NCI-H1694 treated with DMSO at 0.1 percent for 48 hours (cell line): ENCODE measurements around the gene ZNF365.
"Not testable (repeated sequence)": the region's sequence is repeated elsewhere in the genome, so short reads cannot be mapped to it uniquely, and the experiment has no call there.

Experiments
- DNase-seq: peaks from one replicate; lab custom pipeline; 2025; lab: John Stamatoyannopoulos, UW

Gene ZNF365

GRCh38 chr10:62377966-62378365, 3.8 kb downstream of the ZNF365 start:
- no peak for DNase-seq

- not testable (repeated sequence) for DNase-seq
Observed at GRCh38 chr10:62378877-62379276, 4.7 kb downstream of the ZNF365 start.

DNA sequence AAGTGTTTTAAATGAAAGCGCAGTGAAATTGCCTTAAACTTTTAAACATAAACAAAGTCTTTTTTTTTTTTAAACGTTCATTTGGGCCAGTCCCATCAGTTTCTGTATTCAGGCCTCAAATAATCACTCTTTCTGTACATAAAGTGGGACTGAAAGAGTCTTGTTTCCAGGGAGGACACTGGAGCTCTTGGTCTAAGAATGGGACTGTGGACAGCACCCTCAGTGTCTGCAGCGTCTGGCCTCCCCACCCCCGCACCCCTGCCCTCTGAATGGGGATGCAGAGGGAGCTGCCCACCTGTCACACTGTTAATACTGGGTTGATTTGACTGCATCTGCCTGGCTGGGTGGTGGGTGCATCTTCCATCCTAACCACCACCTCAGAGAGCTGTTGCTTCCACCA, 5.2 kb downstream of the ZNF365 start:
- no peak for DNase-seq

DNA sequence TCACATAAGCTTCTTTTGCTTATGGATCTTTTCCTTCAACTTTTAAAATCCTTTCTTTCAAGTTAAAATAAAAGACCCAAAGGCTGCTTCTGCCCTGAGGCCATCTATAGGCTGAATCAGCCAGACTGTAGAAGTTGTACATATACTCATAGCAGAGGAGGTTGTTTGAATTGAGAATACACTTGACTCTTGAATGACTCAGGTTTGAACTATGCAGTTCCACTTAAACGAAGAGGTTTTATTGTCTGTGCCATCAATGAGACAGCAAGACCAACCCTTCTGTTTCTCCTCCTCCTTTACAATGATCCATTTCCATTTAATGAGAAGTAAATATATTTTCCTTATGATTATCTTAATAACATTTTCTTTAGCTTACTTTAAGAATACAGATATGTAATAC, 5.8 kb downstream of the ZNF365 start:
- no peak for DNase-seq

- no peak for DNase-seq
Observed at GRCh38 chr10:62381385-62382102, 7.4 kb downstream of the ZNF365 start.

DNA sequence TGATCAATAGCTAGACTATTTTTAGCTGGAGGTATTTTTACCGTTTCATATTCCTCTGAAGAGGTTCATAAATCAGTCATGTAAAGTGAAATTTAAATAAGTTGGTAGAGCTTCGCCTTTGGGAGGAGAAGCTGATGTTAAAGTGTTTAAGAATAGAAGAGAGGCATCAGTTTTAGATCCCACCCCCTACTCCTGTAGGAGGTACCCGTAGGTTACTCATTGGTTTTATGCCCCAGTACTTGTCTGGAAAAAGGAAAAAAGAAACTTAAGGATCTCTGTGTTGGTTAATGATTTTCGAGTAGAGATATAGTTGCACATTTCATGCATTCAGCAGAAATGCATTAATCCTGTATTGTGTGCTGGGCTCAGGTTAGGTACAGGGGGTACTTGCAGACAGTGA, 8.7 kb downstream of the ZNF365 start:
- DNase-seq: no peak

- no peak for DNase-seq
Observed at GRCh38 chr10:62384057-62384446, 9.9 kb downstream of the ZNF365 start.

GRCh38 chr10:62384447-62385081, 10.4 kb downstream of the ZNF365 start:
- DNase-seq: no peak

DNA sequence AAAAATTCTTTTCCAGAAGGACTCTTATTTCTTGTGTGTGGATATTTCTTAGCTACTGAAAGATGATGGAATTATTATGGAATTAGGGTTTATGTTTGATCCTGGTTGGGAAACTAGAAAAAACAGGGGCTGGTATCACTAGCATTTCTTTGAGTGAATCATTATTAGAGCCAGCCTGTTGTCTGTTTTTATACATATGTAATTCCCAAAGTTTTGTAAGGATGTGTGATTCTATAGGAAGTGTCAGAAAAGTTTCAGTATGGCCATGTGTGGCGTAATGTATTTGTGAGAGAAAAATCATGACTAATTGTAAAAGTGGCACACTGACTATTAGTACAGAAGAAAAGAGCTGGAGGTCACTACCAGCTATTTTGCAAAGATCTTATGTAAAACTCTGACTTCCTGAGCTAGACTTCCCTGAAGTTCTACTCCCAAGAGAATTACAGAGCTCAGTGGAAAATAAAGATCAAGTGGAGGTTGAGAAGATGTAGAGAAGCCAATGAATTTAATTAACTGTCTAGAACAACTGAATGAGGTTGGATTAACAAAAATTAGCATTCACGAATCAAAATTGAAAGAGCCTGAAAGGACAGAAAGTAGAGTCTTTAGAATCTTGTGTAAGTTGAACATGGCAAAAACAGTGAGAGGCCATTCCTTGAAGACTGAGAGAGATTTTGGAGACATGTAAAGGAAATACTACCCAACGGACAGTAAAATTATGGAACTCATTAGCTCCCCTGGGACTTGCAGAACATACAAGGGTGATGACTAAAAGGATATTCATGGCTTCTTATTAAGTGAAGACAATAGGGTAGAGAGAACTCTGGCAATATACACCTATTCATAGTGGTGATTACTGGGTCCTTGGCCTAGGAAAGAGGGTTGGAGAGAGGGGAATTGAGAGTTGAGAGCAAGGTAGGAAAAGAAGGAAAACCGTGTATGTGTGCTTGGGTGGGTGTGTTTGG, 12.5 kb downstream of the ZNF365 start:
- DNase-seq: no peak

DNA sequence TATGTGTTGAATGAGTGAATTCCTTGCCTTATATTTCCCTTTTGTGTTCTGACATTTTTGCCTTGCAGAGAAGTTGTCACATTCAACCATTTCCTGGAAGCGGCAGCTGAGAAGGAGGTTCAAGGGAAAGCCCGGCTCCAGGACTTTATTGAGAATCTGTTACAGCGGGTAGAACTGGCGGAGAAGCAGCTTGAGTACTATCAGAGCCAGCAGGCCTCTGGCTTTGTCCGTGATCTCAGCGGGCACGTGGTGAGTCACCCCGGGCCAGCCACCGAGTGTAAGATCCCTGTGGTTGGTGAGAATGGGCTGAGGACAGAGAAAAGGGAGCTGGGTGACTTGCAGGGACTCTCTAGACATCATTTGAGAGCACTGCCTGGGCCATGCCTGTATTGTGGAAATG, 14.2 kb downstream of the ZNF365 start:
- no peak for DNase-seq

DNA sequence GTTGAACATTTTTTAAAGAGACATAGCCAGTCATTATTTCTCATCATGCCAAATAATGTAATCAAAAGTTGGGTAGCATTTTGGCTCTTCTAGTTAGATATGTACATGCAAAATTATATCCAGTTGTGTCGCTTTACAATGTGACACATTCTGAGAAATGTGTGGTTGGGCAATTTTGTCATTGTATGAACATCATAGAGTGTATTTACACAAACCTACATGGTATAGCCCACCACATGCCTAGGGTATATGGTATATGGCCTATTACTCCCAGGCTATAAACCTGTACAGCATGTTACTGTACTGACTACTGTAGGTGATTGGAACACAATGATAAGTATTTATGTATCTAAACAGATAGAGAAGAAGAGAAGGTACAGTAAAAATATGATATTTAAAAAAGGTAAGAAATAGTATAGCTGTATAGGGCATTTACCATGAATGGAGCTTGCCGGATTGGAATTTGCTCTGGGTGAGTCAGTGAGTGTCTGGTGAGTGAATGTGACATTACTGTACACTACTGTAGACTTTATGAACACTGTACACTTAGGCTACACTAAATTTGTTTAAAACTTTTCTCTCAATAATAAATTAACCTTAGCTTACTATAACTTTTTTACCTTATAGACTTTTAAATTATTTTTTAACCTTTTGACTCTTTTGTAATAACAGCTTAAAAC, 16.5 kb downstream of the ZNF365 start:
- no peak for DNase-seq

DNA sequence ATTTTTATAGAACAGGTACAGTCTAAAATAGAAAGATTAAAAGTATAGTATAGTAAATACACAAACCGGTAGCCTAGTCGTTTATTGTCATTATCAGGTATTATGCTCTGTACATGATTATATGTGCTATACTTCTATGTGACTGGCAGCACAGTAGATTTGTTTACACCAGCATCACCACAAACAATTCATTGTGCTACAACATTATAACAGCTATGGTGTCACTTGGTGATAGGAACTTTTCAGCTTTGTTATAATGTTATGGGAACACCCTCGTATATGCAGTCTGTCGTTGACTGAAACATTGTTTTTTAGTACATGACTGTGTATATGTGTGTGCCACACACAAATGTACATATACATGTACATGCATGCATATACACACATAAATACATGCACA, 19.1 kb downstream of the ZNF365 start:
- no peak for DNase-seq

GRCh38 chr10:62394556-62395018, 20.4 kb downstream of the ZNF365 start:
- DNase-seq: no peak

GRCh38 chr10:62395892-62396291, 21.7 kb downstream of the ZNF365 start:
- DNase-seq: no peak

DNA sequence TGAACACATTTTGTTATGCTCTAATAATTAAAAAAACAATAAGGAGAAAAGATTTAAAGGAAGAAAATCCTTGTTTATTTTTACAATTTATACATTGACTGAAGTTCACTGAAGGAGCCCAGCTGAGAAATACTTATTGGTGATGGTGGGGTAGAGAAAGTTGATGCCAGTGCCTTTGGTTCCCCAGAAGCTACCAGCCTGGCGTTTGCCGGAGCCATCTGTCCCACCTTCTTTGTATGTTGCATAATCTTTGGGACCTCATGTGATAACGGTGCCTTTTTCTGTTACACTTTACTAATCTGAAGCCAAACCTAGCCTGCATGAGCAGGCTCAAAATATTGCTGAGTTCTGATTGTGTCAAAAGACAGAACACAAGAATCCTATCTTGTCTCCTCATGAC, 22.7 kb downstream of the ZNF365 start:
- DNase-seq: no peak

- DNase-seq: no peak
Observed at GRCh38 chr10:62399211-62399610, 25.0 kb downstream of the ZNF365 start.

DNA sequence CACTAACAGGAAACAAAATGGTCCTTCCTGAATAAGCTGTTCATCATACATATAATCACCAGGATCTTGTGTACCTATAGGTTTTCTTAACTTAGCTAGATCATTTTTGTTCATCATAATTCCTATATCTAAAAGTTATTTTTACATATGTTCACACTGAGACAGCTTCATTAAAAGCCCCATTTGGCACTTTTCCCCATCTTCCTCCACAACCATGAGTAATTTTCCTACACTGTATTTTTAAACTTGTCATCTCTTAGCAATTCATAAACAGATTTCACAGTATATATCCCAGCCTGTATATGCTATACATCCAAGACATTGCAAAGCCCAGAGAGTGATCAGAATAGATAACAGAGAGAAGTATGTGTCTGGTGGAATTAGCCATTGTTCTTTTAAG, 28.3 kb downstream of the ZNF365 start:
- DNase-seq: no peak

DNA sequence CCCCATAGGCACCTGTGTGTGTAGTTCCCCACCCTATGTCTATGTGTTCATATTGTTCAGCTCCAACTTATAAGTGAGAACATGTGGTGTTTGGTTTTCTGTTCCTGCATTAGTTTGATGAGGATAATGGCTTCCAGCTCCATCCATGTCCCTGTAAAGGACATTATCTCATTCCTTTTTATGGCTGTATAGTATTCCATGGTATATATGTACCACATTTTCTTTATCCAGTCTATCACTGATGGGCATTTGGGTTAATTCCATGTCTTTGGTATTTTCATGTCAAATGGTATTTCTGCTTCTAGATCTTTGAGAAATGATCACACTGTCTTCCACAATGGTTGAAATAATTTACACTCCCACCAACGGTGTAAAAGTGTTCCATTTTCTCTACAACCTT, 36.4 kb downstream of the ZNF365 start:
- not testable (repeated sequence) for DNase-seq

DNA sequence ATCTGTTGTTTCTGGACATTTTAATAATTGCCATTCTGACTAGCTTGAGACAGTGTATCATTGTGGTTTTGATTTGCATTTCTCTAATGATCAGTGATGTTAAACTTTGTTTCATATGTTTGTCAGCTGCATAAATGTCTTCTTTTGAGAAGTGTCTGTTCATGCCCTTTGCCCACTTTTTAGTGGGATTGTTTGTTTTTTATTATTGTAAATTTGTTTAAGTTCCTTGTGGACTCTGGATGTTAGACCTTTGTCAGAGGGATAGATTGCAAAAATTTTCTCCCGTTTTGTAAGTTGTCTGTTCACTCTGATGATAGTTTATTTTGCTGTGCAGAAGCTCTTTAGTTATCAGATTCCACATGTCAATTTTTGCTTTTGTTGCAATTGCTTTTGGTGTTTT, 36.8 kb downstream of the ZNF365 start:
- not testable (repeated sequence) for DNase-seq

DNA sequence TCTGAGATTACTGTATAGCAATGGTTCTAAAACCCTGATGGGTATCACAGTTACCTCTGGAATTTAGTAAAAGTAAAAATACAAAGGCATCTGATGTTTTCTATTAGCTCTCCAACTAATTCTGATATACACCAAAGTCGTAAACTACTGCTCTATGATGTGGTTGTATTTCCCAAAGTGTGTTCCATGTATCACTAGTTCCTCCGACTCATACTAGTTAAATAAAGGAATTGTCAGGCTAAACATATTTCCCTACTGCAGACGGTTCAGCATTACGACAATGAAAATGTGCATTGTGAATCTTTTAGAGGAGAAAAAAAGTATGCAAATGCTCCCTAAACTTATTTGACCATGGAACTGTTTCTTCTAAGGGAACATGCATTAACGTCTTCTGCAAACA, 38.9 kb downstream of the ZNF365 start:
- DNase-seq: no peak

DNA sequence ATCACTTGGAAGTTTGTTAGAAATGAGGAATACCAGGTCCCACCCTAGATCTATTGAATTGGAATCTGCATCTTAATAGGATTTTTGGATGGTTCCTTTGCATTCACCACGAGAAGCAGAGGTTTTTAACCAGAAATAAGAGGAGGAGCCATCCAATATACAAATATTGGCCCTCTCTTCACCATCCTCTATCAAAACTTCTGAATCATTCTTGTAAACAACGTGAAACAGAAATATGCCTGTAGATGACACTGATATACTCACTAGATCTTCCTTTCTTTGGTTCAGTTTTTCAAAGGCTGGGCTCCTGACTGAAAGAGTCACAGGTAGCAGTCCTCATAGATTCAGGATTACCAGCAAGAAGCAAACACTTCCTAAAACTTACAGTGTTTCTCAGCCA, 39.5 kb downstream of the ZNF365 start:
- no peak for DNase-seq

- DNase-seq: no peak
Observed at GRCh38 chr10:62414359-62414758, 40.2 kb downstream of the ZNF365 start.
